DMS53 treated with DMSO at 0.1 percent for 48 hours (cell line): Measurements from ENCODE around the gene GPX3.

Experiments
- DNase-seq: peaks from one replicate; lab custom pipeline; 2025; ENCODE audit not compliant: unreplicated experiment; lab: John Stamatoyannopoulos, UW

GPX3 gene

DNA sequence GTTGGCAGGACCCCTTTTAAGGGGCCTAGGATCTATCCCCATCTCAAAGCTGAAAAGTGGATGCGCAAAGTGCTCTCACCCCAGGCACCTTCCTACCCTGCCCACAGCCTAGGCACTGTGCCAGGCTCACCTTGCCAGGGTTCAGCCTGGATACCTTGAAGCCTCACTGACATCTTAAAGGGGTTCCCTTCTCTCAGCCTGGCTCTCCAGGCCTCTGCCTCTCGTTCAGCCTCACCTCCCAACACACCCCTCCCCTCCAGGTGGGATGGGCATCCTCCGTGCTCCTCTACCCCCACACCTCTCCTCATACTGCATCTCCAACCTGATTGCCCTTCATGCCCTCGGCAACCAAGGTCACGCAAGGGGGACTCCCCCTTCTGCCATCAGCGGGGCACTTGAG lies 34.9 kb downstream of the GPX3 start:
- no peak for DNase-seq

DNA sequence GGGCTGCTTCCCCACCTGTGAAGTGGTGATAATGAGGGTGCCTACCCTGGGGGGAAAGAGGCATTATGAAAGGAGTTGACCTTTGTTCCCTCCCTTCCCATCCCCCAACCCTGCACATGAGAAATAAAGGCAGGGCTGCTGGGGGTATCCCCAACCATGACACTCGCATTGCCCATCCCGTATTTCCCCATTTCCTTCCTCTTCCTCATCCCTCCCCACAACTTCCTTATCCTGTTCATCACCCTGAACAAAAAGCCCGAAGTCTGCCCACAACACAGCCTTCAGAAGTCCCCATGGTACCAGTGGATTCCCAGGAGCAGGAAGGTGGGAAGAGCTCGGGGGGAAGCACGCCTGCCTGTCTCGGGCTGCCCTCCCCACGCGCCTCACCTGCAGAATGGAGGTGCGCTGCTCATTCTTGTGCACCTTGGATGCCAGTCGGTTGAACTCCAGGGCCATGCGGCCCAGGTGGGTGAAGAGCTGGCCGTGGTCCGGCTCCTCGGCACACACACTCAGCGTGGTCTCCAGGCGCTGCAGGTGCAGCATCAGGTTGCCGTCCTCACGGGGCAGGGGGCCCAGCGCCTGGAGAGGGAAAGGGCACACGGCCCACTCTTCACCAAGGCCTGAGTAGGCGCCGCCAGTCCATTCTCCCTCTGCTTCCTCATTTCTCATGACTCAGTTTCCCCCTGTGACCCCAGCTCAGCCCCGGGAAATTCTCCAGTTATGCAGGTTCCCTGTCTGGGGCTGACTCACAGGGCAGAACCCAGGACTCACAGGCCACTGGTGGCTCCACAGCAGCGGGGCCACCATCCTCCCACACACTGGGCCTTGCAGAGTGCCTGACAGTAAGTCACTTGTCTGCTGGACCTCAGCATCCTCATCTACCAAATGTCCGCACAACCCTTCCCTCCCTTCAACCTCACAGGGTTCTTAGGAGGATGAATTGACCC lies 36.3 kb downstream of the GPX3 start:
- DNase-seq: no peak

DNA sequence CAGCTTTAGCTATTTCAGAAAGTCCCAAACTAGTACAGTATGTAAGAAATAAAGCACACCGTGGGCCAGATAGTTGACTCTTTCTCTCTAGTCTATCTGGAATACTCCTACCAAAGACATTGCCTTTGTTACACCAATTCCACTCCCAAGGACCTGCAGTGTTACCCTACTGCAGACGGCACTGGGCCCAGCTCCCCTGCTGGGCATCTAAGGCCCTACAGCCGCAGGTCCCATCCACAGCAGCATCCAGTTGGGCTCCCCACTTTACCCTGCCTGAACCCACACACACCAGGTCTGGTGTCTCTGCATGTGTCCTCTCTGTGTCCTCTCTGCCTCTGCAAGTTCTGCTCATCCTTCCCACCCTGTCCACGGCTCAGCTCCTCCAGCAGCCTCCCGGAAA lies 37.9 kb downstream of the GPX3 start:
- DNase-seq: no peak

DNA sequence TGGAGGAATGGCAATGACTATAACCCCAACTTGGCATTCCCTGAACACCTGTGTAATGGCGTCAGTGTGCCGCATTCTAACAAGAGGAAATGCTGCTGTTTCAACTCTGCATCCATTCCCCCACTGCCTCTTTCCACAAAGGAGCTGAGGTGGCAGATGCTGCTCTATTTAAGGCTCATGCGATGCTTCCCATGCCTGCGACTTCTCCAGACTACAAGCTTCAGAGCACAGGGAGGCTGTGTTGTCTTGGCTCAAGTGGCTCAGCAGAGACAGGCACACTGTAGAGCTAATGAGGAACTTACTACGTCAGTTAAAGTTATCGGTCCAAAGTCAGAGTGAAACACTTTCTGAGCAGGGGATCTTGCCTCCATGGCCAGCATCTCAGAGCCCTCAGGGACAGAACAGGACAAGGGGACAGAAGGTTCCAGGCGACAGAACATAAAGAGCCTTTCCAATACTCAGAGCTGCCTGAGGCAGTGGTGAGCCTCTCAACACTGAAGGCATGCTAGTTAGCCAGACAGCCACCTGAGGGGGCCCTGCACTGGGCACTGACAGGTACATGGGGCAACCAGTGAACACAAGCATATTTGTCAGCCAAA lies 38.6 kb downstream of the GPX3 start:
- DNase-seq: no peak

DNA sequence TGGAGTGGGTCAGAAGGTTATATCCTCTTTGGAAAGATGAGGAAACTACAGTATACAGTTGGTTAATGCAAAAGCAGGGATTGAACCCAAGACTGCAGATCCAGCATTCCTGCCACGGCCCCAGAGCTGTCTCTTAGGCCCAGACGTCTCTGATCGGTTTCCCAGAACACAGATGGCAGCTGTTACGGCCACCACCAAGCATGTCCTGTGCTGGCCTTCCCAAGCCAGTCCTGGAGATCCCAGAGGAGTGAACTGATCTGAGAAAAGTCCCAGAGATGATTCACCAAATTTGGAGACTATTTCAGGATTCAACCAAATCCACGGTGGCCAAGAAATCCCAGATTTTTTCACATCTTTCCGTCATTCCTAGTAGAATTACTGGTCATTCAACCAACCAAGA lies 40.4 kb downstream of the GPX3 start:
- DNase-seq: no peak

DNA sequence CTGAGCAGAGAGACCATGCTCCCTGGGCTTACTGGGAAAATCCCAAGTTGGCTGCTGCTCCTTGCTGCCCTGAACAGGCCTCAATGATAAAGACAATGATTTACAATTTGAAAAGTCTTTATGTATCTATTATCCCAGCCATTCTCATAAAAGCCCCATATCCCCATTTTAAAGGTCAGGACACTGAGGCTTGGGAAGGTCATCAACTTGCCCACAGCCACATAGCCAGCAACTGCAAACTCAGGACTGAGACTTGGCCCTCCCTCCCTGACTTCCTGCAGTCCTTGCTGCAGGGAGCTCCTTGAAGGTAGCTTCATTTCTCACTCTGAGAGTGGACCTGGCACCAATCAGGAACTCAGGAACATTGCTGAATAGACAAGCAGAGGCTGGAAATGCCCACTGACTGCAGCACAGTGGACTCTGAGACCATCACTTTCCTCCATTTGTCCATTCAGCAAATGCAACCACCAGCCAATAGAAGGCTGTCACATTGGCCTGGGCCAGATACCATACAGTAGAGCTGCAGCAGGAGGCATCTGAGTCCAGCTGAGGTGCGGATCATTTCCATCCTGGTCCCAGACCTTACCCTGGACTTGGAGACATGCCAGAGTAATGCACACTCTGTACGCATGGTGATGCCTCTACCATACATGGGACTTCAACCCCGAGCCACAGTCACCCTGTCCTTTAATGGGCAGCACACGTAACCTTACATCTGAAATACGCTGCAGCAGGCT lies 42.2 kb downstream of the GPX3 start:
- no peak for DNase-seq

DNA sequence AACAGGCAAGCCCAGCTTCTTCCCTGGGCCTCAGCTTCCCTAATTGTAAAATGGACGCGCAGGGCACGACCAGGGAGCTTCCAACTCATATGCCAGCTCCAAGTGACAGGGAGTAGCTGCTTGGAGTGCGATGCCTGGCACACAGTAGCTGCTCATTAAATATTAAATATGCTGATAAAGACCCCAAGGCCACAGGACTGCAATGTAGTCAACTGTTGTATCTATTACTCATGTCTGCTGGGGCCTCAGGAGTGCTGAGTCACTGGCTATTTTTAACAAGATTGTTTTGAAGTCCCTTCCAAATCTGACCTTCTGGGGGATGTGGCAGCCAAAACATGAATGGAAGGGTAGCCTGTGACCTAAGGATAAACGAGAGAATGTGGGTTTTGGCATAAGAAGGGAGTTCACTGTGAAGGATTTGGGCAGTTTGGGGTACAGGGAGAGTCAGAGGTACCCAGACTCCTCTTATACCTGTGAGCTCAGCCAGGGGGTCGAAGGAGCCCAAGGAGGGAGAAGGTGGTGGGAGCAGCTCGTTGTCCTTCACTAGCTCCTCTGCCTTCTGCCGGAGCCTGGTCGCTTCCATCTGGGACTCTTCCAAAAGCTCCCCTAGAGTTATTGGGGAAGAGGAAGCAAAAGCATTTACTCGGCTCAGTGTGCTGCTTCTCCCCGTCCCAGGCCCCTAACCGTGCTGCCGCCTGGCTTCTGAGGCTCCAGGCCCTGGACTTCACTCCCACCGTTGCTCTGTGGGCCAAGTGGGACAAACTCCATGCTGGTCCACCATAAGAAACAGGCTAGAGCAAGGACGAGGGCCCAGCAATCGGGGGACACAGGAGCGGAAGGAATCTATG lies 43.0 kb downstream of the GPX3 start:
- no peak for DNase-seq

DNA sequence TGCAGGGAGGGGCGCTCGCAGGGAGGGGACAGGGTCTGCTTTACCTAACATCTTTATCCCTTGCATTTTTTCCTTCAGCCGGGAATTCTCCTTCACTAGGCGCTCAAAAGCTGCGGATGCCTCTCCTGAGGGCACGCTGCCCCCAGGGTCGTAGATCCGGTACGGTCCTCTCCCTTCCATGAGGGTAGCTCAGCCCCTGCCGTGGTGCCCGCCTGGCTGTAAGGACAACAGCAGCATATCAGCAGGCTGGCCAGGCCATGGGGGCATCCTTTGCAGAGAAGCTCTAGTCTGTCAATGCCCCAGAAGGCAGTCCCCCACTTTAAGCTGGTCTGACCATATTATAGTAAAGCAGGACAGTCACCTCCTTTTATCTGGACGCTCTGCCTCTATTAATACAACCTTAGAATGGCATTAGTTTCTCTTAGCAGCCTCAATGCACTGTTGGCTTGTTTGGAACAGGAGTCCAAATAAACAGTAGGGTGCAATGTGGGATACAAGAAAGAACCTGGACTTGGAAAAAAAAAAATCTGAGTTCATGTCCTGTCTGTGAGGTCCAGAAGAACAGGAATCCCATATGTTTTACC lies 44.6 kb downstream of the GPX3 start:
- no peak for DNase-seq

DNA sequence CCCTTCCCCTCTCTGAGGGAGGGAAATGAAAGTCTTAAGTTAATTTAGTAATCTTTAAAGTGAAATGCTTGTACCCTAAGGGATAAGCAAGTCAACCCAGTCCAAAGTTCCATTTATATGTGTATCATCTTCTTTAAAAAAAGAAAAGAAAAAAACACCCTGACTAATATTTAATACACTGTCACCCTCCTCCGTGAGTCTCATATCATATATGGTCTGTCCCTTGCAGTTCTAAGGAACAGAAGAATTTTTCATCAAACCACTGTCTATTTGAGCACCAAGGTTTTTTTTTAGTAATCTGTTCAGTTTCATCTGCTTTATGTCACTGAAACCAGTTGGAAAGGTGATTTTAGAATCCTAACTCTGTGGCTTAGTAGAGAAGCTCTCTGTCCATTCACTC lies 45.2 kb downstream of the GPX3 start:
- DNase-seq: no peak

DNA sequence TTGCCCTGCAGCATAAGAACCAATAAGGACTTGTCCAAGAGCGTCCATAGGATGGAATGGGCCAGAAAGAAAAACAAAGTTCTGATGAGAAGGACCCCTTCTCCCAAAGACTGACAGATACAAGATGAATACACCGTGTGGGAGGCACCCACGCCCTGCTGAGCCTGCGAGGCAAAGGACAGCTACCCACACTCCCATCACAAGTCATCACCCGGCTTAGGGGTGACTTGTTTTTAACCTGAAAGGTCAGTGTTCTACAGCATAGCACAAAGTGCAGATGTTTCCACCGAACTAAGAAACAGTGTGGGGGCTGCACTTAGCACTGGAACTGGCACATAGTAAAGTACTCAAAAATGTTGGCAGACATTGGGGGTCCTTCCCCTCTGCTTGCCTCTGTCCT lies 46.5 kb downstream of the GPX3 start:
- no peak for DNase-seq

DNA sequence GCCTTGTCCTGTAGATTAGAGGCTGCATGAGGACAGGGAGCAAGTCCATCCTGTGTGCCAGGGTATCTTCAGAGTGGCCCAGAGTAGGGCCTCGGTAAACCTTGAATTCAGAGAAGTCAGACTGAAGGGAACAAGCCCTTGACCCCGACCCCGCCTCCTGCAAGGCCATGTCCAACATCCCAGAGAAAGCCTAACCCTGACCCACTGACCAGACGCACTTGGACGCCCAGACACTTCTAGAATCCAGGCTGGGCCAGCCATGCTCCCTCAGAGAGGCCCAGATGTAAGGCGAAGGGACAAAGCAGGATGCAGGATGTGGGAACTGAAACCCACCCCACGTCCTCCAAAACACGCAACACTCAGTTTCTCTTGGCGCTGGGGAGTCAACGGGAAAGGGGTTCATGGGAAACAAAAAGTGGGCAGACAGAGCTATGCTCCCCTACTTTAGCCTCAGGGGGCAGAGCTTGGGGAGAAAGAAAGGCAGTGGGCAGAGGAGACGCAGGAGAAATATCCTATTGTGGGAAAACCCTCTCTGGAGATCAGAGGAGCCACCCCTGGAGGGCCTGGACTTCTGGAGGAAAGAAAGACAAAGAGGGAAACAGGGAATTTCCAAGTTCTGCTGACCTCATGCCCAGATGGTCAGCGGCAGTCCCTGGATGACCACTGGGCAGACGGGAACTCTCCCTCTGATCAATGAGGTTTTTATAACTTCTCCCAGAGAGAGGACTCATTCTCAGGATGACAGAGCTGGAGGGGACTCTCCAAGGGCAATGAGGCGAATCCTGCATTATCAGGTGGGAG lies 47.4 kb downstream of the GPX3 start:
- no peak for DNase-seq

DNA sequence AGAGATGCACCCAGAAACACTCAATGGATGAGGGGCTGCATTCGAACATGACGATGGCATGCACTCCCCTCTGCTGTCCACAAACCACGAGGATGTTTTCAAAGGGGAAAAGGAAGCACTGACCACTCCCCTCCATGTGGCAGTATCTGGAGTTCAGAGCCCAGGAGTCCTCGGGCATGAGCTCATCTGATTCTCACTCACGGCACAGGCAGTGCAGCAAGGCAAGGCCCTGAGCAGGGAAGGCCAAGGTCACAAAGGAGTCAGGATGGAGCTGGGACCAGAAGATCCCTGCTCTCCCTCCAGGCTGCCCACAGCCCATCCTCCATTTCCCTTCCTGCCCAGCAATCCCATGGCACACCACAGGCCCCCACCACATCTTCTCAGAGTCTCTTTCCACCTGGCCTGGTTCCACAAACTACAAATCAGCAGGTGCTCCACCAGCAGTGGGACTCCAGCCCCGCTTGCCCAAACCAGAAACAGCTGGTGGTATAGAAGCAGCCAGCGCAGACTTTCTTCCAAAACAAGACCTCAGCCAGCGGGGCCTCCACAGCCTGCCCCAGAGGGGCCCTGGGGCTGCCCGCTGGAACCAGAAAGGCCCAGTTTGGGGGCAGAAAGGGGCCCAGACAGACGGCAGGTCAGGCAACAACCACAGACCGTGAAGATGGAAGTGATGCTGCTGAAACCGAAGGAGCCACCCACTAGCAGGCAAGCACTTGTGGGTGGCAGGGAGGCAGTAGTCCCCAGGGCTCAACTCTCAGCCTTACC lies 48.2 kb downstream of the GPX3 start:
- no peak for DNase-seq

DNA sequence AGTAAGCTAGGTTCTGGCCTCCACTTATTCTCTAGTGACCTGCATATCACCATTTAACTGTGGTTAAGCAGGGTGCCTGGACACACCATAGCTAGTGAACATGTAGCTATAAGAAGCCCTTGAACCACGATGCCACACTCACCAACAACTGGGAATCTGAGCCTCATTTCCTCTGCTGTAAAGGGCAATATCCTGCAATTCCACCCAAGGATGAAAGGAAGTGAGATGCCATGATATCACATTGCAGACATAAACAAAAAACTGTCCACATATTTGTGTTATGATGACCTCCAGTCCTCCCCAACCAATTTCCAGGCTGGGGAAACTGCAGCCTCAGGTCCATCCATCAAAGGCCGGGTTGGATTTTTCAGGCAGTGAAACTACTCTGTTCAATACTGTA lies 50.1 kb downstream of the GPX3 start:
- DNase-seq: no peak

DNA sequence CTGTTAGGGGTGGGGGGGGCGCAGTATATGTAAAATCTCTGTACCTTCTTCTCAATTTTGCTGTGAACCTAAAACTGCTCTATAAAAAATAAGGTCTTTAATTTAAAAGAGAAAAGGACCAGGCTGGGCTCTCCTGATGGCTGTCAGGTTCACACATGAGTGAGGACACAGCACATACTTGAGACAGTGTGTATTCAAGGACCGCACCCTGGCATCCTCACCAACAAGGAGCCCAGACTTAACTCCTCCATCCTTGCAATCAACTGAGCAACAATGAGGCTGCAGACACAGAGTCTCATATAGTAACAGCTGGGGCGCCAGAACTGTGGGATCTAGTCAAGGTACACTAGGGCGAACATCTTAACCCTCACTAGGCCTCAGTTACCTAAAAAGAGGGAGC lies 50.6 kb downstream of the GPX3 start:
- no peak for DNase-seq

DNA sequence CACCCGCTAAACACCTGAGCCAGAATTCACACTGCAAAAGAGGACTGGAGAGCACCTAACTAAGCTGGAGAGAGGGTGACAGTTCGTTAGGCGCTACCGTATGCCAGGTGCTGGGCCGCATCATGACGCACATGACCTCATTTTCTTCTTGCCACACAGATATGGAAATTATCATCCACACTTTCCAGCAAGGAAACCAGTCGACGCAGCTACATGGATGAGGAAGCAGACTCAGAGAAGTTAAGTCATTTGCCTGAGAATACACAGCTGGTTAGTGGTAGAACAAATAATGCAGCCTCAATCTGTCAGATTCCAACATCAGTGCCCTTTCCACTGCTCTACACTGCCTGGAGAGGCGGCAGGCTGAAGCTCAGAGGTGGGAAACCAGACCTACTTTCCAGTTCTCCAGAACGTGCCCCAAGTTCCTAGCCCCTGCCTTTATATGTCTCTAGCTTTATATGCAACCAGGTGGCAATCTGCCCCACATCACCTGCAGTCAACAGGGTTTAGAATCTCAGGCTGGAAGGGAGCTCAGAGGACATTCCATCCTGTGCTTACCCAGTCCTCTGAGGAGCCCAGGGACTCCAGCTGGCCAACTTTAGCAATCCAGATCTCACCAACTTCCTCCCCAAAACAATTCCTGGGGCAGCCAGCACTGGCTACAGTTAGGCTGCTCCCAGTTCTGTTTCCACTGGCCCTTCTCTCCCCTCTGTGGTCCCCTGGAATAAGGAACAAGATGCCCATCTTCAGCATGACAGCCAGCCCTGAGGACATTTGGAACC lies 51.6 kb downstream of the GPX3 start:
- no peak for DNase-seq

DNA sequence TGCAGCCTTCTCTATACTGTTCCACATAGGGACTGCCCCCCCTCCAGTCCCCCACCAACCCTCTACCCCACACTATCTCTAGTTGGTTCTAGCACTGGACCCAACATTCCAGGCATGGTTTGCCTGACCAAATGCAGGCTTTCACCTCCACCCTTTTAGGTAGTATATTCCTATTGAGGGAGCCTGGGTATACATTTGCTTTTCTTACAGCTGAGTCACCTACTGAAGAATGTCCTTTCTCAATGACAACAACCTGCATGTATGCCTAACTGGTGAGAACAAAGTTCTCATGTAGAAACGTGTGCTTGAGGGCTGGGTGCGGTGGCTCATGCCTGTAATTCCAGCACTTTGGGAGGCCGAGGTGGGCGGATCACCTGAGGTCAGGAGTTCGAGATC lies 52.2 kb downstream of the GPX3 start:
- no peak for DNase-seq

DNA sequence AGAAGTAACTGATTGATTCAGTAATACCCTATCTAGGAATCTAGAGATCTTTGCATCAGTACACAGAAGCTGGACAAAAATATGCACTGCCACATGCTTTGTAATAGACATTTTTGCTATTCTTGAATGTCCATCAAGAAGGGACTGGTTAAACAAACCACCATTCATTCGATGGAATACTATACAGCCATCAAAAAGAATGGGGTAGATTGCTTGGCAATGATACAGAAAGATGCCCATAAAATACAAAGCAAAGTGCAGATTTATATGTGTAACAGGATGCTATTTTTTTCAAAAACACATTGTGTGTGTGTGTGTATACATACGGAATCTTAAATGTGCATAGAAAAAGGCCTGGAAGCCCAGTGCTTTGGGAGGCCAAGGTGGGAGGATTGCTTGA lies 52.9 kb downstream of the GPX3 start:
- no peak for DNase-seq

DNA sequence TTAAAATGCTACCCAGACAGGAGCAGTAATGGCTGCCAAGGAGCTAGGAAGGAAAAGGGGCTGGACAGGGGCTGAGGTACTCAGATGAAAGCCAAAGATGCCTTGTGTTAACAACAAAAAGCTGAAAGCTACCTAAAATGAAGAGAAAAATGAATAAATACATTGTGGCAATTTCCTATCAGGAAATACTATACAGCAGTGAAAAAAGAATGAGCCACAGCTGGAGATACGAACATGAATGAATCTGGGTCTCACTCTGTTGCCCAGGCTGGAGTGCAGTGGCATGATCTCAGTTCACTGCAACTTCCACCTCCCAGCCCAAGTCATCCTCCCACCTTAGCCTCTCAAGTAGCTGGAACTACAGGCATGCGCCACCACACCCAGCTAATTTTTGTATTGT lies 54.2 kb downstream of the GPX3 start:
- DNase-seq: no peak
